WTC11 (cell line): ENCODE data around the gene ANO2.

ENCODE experiments used
- SMAD4 ChIP-seq: sonication (generic); formaldehyde crosslinking; IDR thresholded peaks from 2 replicates; pipeline ENCODE4 v1.8.0; 2022; ENCODE audit warnings: mild to moderate bottlenecking, missing genetic modification reagents
- ZNF121 ChIP-seq: sonication (generic); formaldehyde crosslinking; IDR thresholded peaks from 2 replicates; pipeline ENCODE4 v1.8.0; 2023; ENCODE audit warnings: missing genetic modification reagents
- ZNF232 ChIP-seq: sonication (generic); formaldehyde crosslinking; IDR thresholded peaks from 2 replicates; pipeline ENCODE4 v1.8.0; 2022; ENCODE audit warnings: mild to moderate bottlenecking, missing genetic modification reagents
- TF ChIP-seq, protein P1 (sequence below): fragments of 200-600 bp; IDR thresholded peaks from 2 replicates; pipeline ENCODE4 v1.8.0; 2022; ENCODE audit warnings: antibody characterized with exemption
- TF ChIP-seq, protein P2 (sequence below): sonication (generic); formaldehyde crosslinking; IDR thresholded peaks from 2 replicates; pipeline ENCODE4 v1.8.0; 2022; ENCODE audit warnings: mild to moderate bottlenecking, missing genetic modification reagents

DNA sequence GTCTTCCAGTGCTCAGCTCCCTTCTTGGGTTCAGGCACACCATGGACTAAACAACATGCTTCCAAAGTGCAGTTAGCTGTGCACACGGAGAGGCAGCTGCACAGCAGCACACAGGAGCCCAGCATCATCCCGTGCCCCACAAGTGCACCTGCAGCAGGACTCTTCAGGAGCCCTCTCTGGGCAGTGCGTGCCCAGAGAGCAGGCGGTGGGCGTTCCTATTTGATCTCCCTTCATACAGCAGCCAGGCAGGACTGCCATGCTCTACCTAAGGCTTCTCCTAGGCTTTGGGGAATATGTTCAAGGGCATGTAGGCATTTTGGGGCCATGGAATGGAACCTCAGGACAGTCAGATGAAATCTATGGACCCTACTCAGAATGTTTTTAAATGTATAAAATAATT lies 35.5 kb downstream of the ANO2 start:
- TF ChIP-seq, protein P1, sequence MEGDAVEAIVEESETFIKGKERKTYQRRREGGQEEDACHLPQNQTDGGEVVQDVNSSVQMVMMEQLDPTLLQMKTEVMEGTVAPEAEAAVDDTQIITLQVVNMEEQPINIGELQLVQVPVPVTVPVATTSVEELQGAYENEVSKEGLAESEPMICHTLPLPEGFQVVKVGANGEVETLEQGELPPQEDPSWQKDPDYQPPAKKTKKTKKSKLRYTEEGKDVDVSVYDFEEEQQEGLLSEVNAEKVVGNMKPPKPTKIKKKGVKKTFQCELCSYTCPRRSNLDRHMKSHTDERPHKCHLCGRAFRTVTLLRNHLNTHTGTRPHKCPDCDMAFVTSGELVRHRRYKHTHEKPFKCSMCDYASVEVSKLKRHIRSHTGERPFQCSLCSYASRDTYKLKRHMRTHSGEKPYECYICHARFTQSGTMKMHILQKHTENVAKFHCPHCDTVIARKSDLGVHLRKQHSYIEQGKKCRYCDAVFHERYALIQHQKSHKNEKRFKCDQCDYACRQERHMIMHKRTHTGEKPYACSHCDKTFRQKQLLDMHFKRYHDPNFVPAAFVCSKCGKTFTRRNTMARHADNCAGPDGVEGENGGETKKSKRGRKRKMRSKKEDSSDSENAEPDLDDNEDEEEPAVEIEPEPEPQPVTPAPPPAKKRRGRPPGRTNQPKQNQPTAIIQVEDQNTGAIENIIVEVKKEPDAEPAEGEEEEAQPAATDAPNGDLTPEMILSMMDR = no peak
- TF ChIP-seq ZNF121 (CRISPR knock-in tag) = no peak
- TF ChIP-seq, protein P2, sequence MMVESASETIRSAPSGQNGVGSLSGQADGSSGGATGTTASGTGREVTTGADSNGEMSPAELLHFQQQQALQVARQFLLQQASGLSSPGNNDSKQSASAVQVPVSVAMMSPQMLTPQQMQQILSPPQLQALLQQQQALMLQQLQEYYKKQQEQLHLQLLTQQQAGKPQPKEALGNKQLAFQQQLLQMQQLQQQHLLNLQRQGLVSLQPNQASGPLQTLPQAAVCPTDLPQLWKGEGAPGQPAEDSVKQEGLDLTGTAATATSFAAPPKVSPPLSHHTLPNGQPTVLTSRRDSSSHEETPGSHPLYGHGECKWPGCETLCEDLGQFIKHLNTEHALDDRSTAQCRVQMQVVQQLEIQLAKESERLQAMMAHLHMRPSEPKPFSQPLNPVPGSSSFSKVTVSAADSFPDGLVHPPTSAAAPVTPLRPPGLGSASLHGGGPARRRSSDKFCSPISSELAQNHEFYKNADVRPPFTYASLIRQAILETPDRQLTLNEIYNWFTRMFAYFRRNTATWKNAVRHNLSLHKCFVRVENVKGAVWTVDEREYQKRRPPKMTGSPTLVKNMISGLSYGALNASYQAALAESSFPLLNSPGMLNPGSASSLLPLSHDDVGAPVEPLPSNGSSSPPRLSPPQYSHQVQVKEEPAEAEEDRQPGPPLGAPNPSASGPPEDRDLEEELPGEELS (CRISPR knock-in tag) = no peak
- no peak for TF ChIP-seq SMAD4 (CRISPR knock-in tag)
- TF ChIP-seq ZNF232 (CRISPR knock-in tag) = no peak
